Measurements from ENCODE around the gene PAPSS2.
"Not testable (repeated sequence)": the region's sequence is repeated elsewhere in the genome, so short reads cannot be mapped to it uniquely, and the experiment has no call there.

- not testable (repeated sequence) for TF ChIP-seq CTCF, POLR2A (IDR thresholded peaks at IDR 0.05)
Observed at GRCh38 chr10:87738253-87738652, 78.6 kb downstream of the PAPSS2 start.
